ENCODE measurements around the gene LMNA.

GRCh38 chr1:156106624-156107488 is 7.7 kb upstream of the LMNA start:
- TF ChIP-seq POLR2A (IDR thresholded peaks at IDR 0.05; ENCODE audit: low read length): no peak
- TF ChIP-seq GATA1 (IDR thresholded peaks at IDR 0.05; ENCODE audit: low read depth, low read length): no peak

Data from erythroblast (primary cell).